Inflammatory macrophage treated with lipopolysaccharide for 4 hours (primary cell): ENCODE data around the gene GON4L.
"Not testable (repeated sequence)": the region's sequence is repeated elsewhere in the genome, so short reads cannot be mapped to it uniquely, and the experiment has no call there.

Experiments used
- DNase-seq: peaks from one replicate; pipeline ENCODE4 v3.0.0-alpha.2; 2020

The GON4L gene, protein sequence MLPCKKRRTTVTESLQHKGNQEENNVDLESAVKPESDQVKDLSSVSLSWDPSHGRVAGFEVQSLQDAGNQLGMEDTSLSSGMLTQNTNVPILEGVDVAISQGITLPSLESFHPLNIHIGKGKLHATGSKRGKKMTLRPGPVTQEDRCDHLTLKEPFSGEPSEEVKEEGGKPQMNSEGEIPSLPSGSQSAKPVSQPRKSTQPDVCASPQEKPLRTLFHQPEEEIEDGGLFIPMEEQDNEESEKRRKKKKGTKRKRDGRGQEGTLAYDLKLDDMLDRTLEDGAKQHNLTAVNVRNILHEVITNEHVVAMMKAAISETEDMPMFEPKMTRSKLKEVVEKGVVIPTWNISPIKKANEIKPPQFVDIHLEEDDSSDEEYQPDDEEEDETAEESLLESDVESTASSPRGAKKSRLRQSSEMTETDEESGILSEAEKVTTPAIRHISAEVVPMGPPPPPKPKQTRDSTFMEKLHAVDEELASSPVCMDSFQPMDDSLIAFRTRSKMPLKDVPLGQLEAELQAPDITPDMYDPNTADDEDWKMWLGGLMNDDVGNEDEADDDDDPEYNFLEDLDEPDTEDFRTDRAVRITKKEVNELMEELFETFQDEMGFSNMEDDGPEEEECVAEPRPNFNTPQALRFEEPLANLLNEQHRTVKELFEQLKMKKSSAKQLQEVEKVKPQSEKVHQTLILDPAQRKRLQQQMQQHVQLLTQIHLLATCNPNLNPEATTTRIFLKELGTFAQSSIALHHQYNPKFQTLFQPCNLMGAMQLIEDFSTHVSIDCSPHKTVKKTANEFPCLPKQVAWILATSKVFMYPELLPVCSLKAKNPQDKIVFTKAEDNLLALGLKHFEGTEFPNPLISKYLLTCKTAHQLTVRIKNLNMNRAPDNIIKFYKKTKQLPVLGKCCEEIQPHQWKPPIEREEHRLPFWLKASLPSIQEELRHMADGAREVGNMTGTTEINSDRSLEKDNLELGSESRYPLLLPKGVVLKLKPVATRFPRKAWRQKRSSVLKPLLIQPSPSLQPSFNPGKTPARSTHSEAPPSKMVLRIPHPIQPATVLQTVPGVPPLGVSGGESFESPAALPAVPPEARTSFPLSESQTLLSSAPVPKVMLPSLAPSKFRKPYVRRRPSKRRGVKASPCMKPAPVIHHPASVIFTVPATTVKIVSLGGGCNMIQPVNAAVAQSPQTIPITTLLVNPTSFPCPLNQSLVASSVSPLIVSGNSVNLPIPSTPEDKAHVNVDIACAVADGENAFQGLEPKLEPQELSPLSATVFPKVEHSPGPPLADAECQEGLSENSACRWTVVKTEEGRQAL (N-terminal part only)

DNA sequence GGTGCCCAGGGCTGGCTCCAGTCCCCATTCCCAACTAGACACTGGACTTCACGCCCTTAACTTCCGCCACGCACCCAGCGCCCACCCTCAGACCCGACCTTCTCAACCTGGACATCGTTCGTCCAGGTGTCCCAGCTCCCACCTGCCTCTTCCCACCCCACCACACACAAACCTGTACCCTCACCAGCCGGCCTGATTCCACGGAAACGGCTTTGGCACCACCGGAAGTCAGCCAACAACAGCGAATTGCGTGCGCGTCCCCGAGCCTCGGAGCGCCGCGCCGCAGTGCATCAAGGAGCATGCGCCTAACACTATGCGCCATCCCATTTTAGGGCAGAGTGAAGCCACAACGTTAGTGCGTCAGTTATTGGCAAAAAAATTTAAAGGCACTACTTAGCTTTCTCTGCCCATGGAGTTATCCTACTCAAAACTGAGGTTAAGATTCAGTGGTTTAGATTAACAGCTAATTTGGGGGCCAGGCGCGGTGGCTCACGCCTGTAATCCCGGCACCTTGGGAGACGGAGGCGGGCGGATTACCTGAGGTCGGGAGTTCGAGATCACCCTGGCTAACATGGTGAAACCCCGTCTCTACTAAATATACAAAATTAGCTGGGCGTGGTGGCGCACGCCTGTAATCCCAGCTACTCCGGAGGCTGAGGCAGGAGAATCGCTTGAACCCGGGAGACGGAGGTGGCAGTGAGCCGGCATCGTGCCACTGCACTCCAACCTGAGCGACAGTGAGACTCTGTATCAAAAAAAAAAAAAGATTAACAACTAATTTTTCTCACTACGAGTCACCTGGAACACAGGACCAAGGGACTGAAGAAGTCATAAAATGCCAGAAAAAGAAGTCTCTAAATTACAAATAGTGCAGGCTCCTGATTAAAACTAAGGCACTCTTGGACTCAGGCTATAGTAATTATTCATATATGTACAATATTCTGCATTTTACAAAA, at the start of gene GON4L:
TSS of gene GON4L (minus strand) at position 240 of the 956 bp plus-strand sequence. CDS start 3,434 bp downstream, outside the sequence.
- DNase-seq, result peak; percentile 95

GRCh38 chr1:155904261-155904660, 47.2 kb upstream of the GON4L start:
- DNase-seq, result no peak

GRCh38 chr1:155900161-155900560, 43.1 kb upstream of the GON4L start:
- DNase-seq, result no peak

DNA sequence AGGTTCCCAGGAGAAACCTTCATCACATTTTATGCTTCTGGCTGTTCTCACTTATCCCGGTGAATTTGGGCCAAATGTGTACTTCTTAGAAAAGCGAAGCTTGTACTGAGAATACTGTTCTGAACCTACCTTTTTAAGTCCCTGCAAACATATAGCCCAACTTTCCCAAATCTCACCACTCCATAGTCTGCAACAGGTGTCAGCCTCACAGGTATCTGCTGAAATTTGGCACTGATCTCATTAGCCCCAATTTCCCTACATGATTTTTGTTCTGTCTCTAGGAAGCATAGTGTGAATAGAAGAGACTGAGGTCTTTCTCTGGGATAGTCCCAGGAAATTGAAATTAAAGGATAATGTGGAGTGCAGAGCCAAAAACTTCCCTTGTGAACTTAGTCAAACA, 42.7 kb upstream of the GON4L start:
- DNase-seq, result no peak

DNA sequence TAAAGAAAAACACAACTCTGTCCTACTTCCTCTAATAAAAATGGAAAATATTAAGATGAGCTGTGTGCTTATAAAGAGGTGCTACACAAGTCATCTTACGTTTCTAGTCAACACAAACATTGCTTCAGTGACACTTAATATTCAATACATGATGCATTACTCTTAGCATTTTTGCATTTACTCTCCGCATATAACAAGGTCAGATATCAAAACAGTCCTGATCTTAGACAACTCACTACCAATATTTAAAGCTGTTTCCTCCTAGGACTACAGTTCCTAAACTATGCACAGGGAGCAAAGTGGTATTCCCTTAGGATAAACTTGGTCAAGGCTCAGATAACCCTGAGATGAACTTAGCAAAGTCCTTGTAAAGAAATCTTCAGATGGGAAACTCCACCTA, 41.9 kb upstream of the GON4L start:
- DNase-seq, result no peak

- DNase-seq, result no peak
Measured at GRCh38 chr1:155897746-155898145, 40.7 kb upstream of the GON4L start.

DNA sequence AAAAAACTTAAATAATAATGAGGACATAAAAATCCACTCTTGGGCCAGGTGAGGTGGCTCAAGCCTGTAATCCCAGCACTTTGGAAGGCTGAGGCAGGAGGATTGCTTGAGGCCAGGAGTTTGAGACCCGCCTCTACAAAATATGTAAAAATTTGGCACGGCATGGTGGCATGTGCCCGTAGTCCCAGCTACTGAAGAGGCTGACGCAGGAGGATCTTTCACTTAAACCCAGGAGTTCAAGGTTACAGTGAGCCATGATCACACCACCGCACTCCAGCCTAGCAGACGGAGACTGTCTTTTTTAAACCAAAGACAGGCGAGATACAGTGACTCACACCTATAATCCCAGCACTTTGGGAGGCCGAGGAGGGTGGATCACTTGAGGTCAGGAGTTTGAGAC, 39.5 kb upstream of the GON4L start:
- DNase-seq, result not testable (repeated sequence)

DNA sequence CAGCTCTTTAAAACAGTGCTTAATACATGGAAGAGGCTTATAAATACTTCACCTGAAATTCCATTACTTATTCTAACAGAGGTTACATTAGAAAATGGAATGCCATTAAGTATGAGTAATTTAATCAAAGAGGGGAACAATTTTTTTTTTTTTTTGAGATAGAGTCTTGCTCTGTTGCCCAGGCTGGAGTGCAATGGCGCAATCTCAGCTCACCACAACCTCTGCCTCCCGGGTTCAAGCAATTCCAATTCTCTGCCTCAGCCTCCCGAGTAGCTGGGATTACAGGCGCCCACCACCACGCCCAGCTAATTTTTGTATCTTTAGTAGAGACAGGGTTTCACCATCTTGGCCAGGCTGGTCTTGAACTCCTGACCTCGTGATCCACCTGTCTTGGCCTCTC, 38.6 kb upstream of the GON4L start:
- DNase-seq, result not testable (repeated sequence)

DNA sequence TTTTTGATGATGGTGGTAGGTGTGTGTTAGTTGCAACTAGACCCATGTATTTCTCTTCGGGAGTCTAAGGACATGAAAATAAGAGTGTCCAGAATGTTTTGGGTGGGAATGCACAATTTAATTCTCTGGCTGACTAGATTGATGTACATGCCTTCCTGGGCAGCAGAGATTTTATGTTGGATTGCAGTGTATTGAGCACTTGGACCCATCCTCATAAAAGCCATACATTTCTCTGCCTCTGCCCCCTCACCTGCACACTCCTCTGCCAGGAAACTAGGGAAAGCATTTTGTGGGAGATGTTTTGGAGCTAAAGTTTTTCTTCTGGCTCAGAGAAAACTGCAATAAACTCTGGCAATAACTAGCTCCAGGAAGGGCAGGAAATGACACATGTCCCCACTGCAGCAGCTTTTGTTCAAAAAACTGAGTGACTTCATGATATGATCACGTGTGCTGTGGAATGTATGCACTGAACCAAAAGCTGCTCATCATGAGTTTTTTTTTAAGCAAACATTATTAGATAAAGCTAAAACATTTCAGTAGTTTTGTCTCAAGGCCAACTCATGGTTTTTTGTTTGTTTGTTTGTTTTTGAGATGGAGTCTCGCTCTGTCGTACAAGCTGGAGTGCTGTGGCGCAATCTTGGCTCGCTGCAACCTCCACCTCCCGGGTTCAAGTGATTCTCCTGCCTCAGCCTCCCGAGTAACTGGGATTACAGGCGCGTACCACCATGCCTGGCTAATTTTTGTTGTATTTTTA, 36.6 kb upstream of the GON4L start:
- DNase-seq, result peak; percentile 77

GRCh38 chr1:155892796-155893195, 35.8 kb upstream of the GON4L start:
- DNase-seq, result no peak

- DNase-seq, result no peak
Measured at GRCh38 chr1:155890251-155890650, 33.2 kb upstream of the GON4L start.

GRCh38 chr1:155889566-155889965, 32.6 kb upstream of the GON4L start:
- no peak for DNase-seq

GRCh38 chr1:155888481-155888880, 31.5 kb upstream of the GON4L start:
- DNase-seq, result no peak

DNA sequence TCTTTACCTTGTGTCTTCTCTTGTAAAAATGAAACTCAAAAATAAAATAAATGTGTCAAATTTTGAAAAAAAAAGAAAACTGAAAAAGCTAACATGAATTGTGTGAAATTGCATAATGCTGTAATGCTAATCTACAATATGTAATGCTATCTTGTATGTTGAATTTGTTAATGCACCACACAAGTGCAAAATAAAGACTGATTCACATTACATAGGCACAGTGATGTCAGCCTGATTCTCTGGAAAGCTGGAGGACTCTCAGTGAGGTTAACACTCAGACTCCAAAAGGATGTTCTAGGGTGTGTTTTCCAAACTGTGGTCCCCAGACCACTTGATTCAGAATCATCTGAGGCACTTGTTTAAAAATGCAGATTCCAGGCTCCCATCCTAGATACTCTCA, 28.0 kb upstream of the GON4L start:
- no peak for DNase-seq

DNA sequence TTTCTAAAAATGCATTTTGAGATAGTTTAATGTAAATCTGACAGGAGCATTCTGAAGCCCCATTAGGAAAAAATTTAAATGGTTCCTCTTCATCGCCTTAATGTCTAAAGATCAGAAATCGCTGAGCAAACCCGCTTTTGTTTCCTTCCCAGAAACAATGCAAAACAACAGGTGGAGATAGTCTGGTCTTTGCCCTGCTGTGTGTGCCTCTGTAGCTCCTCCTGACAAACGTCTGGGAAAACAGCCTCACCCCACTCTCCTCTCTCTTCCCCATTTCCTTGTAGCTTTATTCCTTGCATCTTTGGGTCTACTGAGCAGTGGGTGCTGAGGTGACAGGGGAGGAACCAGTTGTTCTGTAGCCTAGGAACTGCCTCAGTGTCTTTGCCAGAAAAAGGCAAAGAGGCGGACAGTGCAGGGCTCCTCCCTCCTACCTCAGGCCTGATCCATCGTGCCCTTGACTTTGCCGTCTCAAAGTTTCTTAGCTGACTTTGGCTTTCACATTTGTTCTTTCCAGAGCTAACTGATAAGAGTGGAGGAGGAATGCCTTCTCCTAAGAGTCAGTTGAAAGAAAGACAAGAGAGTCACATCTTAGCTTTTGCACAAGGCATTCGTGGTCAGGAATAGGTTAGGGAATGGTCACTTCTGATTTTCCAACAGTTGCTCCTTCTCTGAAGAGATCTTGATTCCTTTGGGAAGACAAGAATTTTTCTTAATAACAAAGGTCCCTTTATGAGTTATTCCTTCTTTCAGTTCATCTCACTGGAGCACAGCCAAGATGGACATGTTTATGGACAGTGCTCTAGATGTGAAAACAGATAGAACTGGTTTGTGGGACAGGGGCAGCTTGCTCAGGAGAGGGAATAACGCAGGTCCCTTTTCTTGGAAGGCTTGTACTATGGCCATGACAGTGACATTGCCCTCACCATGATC, 27.3 kb upstream of the GON4L start:
- DNase-seq, result no peak

DNA sequence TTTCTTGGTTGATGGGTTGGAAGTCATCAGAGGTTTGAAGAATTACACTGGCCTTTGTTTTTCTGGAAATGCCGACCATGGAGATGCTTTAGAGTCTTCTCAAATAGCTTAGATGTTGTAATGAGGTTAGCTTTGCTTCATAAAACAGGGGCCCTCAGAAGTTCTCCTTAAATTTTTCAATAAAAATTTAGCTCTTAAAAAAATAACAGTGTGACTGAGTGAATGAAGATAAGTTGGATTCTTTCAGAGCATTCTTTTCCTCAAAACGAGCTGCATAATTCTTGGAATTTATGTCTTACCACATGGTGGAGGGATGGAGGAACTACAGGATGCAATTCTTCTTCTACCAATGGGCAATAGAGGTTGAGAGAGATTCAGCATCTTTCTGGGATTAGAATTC, 25.8 kb upstream of the GON4L start:
- DNase-seq, result no peak

GRCh38 chr1:155882235-155882634, 25.2 kb upstream of the GON4L start:
- no peak for DNase-seq

DNA sequence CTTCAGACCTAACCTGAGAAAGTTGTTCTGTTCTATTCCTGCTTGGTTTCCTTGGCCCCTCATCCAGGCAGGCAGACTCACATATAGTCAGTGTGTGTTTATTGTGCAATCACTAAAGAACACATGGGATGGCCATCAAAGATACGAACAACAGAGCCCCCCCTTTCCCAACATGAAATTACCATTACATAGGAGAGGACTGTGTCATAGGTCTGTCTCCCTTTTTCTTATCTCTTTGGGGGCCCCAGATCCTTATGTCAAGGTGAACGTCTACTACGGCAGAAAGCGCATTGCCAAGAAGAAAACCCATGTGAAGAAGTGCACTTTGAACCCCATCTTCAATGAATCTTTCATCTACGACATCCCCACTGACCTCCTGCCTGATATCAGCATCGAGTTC, 23.9 kb upstream of the GON4L start:
- no peak for DNase-seq

DNA sequence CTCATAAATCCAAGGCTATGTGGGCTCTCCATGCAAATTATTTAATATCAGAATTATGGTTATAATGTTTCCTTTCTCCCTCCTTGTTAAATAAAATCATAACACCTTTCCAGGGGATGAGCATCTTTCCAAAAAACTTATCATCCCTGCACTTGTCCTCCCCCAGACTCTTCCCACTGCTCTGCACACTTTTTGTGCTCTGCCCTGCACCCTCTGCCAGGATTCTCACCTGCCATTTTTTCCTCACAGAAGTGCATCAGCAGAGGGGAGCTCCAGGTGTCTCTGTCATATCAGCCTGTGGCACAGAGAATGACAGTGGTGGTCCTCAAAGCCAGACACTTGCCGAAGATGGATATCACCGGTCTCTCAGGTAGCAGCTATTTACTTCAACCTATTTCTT, 23.2 kb upstream of the GON4L start:
- DNase-seq, result no peak

DNA sequence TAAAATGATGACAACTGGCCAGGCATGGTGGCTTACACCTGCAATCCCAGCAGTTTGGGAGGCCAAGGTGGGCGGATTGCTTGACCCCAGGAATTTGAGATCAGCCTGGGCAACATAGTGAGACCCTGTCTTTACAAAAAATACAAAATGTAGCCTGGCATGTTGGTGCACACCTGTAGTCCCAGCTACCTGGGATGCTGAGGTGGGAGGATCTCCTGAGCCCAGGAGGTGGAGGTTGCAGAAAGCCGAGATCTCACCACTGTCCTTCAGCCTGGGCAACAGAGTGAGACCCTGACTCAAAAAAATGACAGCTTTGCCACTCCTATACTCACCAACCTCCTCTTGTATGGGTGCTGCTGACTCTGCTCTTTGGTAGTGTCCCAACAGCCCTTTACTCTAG, 20.9 kb upstream of the GON4L start:
- no peak for DNase-seq
